H1 (cell line): Measurements from ENCODE around the gene C19orf25. TPM values are rescaled to one million over a fixed set of nuclear protein-coding genes. Genes with fewer than 3 reads are reported as not detected.

Source experiments
- CHD7 ChIP-seq: fragments of 300-600 bp; sonication (generic); IDR thresholded peaks from 2 replicates; pipeline ENCODE4 v1.7.1; 2012; ENCODE audit warnings: low read length, moderate library complexity, mild to moderate bottlenecking, inconsistent platforms; ENCODE audit not compliant: insufficient replicate concordance
- polyA plus RNA-seq, 7 experiments: library from polyadenylated mRNA; depleted of rRNA in 3 of 7; stranded (reverse) in 5 of 7; unstranded in 2 of 7; fragments of >200 nt in 5 of 7; fragments of 200-250 nt in 2 of 7; gene quantifications; 1 replicate in 5 of 7; 2 replicates in 1 of 7; 4 replicates in 1 of 7; pipeline versions ENCODE4 v1.2.1 to v1.2.3, GENCODE V29; 2011 to 2013; ENCODE audit warnings: missing spikeins in 2 of 7, mixed read lengths in 2 of 7
- total RNA-seq: library from RNA; stranded (reverse); fragmentation: NEBNext Ultra II Directional; extraction: Animal tissue kit (Norgen Biotek cat#: 25700); gene quantifications from 2 replicates; pipeline ENCODE4 v1.2.1, GENCODE V29; 2021

C19orf25 gene
- total and polyA plus RNA-seq, 2 of the 8 experiments (the other 6 are each of a cell fraction or from before 2014, with no cell fraction given) = 41.3 to 67.4 TPM

- TF ChIP-seq CHD7 = no peak
Measured at GRCh38 chr19:1526066-1526778, 47.2 kb upstream of the C19orf25 start (continued).
